Measurements from ENCODE around the gene ROS1.

DNA sequence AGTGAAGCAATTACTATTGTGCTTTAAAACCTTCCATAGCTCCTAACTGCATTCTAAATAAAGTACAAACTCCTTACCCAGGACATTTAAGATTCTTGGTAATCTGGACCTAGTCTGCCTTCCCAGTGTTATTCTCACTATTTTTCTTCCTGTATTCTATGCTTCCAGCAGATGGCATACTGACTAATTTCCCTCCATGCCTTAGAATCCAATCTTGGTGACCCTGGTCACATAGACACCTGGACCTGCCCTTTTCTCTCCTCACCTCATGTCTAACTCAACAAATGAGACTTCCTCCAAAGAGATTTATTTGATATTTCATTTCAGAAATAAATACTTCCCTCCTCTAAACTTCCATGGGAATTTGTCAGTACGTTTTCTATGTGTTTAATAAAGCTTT is 25.8 kb downstream of the ROS1 start:
- TF ChIP-seq, protein P1, sequence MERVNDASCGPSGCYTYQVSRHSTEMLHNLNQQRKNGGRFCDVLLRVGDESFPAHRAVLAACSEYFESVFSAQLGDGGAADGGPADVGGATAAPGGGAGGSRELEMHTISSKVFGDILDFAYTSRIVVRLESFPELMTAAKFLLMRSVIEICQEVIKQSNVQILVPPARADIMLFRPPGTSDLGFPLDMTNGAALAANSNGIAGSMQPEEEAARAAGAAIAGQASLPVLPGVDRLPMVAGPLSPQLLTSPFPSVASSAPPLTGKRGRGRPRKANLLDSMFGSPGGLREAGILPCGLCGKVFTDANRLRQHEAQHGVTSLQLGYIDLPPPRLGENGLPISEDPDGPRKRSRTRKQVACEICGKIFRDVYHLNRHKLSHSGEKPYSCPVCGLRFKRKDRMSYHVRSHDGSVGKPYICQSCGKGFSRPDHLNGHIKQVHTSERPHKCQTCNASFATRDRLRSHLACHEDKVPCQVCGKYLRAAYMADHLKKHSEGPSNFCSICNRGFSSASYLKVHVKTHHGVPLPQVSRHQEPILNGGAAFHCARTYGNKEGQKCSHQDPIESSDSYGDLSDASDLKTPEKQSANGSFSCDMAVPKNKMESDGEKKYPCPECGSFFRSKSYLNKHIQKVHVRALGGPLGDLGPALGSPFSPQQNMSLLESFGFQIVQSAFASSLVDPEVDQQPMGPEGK (CRISPR knock-in tag; IDR thresholded peaks at IDR 0.05; ENCODE audit: borderline replicate concordance) = no peak
- no peak for TF ChIP-seq GLIS3 (CRISPR knock-in tag; IDR thresholded peaks at IDR 0.05)
- no peak for TF ChIP-seq ISL1 (CRISPR knock-in tag; IDR thresholded peaks at IDR 0.05)
- no peak for TF ChIP-seq ZNF565 (CRISPR knock-in tag; conservative IDR thresholded peaks at IDR 0.05; ENCODE audit: low read depth)
- TF ChIP-seq TOX (CRISPR knock-in tag; IDR thresholded peaks at IDR 0.05; ENCODE audit: borderline replicate concordance) = no peak
- TF ChIP-seq RARB (CRISPR knock-in tag; IDR thresholded peaks at IDR 0.05) = no peak
- TF ChIP-seq ZFP30 (CRISPR knock-in tag; IDR thresholded peaks at IDR 0.05) = no peak
- TF ChIP-seq, protein P2, sequence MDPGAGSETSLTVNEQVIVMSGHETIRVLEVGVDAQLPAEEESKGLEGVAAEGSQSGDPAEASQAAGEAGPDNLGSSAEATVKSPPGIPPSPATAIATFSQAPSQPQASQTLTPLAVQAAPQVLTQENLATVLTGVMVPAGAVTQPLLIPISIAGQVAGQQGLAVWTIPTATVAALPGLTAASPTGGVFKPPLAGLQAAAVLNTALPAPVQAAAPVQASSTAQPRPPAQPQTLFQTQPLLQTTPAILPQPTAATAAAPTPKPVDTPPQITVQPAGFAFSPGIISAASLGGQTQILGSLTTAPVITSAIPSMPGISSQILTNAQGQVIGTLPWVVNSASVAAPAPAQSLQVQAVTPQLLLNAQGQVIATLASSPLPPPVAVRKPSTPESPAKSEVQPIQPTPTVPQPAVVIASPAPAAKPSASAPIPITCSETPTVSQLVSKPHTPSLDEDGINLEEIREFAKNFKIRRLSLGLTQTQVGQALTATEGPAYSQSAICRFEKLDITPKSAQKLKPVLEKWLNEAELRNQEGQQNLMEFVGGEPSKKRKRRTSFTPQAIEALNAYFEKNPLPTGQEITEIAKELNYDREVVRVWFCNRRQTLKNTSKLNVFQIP (CRISPR knock-in tag; IDR thresholded peaks at IDR 0.05; ENCODE audit: borderline replicate concordance, low read depth) = no peak
- no peak for TF ChIP-seq TCF4 (CRISPR knock-in tag; IDR thresholded peaks at IDR 0.05; ENCODE audit: borderline replicate concordance)
